NT2/D1 (cell line): Measurements from ENCODE around the gene RASEF.

Source experiments
- YY1 ChIP-seq: IDR thresholded peaks from 2 replicates; pipeline ENCODE4 v1.6.1; 2011; ENCODE audit not compliant: insufficient read length, insufficient read depth
- ZNF274 ChIP-seq: IDR thresholded peaks from 2 replicates; pipeline ENCODE4 v1.6.1; 2011; ENCODE audit warnings: mild to moderate bottlenecking, low read depth, low read length

GRCh38 chr9:83024506-83025125, 38.3 kb downstream of the RASEF start:
- TF ChIP-seq YY1: no peak
- TF ChIP-seq ZNF274: no peak
